ENCODE results near the gene ZNF862.
A peak's percentile ranks its signal among the peaks of the same experiment; 100 is the strongest.

ZNF862 gene

DNA sequence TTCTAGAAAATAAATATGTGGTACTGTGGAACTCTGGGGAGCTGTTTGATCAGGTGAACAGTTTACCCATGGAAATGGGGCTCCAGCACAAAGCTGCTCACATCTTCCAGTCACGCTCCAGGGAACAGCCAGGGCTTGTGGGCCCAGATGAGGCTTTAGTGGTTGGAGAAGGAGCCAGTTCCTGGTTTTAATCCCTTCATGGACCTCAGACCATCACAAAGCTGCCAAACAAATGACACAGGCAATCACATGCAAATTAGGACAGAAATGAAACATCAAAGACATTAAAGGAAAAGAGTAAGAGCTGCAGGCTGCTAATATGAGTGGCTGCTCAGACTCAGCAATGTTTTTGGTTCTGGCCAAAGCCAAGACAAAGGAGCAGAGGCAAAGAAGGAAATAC, 33.4 kb downstream of the ZNF862 start:
- DNase-seq (ENCODE audit: low read depth) = no peak
- TF ChIP-seq, protein P1, sequence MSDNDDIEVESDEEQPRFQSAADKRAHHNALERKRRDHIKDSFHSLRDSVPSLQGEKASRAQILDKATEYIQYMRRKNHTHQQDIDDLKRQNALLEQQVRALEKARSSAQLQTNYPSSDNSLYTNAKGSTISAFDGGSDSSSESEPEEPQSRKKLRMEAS (IDR thresholded peaks at IDR 0.05; ENCODE audit: low read depth, low read length) = no peak
- TF ChIP-seq MYC (IDR thresholded peaks at IDR 0.05; ENCODE audit: low read depth, low read length) = no peak
- TF ChIP-seq, protein P2, sequence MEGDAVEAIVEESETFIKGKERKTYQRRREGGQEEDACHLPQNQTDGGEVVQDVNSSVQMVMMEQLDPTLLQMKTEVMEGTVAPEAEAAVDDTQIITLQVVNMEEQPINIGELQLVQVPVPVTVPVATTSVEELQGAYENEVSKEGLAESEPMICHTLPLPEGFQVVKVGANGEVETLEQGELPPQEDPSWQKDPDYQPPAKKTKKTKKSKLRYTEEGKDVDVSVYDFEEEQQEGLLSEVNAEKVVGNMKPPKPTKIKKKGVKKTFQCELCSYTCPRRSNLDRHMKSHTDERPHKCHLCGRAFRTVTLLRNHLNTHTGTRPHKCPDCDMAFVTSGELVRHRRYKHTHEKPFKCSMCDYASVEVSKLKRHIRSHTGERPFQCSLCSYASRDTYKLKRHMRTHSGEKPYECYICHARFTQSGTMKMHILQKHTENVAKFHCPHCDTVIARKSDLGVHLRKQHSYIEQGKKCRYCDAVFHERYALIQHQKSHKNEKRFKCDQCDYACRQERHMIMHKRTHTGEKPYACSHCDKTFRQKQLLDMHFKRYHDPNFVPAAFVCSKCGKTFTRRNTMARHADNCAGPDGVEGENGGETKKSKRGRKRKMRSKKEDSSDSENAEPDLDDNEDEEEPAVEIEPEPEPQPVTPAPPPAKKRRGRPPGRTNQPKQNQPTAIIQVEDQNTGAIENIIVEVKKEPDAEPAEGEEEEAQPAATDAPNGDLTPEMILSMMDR (IDR thresholded peaks at IDR 0.05; ENCODE audit: low read depth, low read length) = no peak
- no peak for TF ChIP-seq POLR2A (IDR thresholded peaks at IDR 0.05; ENCODE audit: extremely low read depth, insufficient read length)
- H3K4me3 ChIP-seq (ENCODE audit: low read depth, low read length) = no peak overlapping the region

GRCh38 chr7:149872419-149873073, 34.4 kb downstream of the ZNF862 start:
- DNase-seq (ENCODE audit: low read depth) = peak; percentile 52
- TF ChIP-seq, protein P1 (IDR thresholded peaks at IDR 0.05; ENCODE audit: low read depth, low read length) = no peak
- TF ChIP-seq POLR2A (IDR thresholded peaks at IDR 0.05; ENCODE audit: extremely low read depth, insufficient read length) (no peak), MYC (IDR thresholded peaks at IDR 0.05; ENCODE audit: low read depth, low read length) (no peak)
- TF ChIP-seq, protein P2 (IDR thresholded peaks at IDR 0.05; ENCODE audit: low read depth, low read length) = no peak
- H3K4me3 ChIP-seq (ENCODE audit: low read depth, low read length) = peak overlapping the region; percentile 60

- TF ChIP-seq MYC (IDR thresholded peaks at IDR 0.05; ENCODE audit: low read depth, low read length) (no peak), POLR2A (IDR thresholded peaks at IDR 0.05; ENCODE audit: extremely low read depth, insufficient read length) (no peak)
- TF ChIP-seq, protein P2 (IDR thresholded peaks at IDR 0.05; ENCODE audit: low read depth, low read length) = no peak
- DNase-seq (ENCODE audit: low read depth) = peak; percentile 92
- H3K4me3 ChIP-seq (ENCODE audit: low read depth, low read length) = peak within 1 kb of the TSS; percentile 60
Measured at GRCh38 chr7:149873074-149873969, 35.1 kb downstream of the ZNF862 start, which contains the start of gene ATP6V0E2. TSS of gene ATP6V0E2 (plus strand) at chr7:149873969. CDS start at chr7:149874066, 97 bp downstream.

DNA sequence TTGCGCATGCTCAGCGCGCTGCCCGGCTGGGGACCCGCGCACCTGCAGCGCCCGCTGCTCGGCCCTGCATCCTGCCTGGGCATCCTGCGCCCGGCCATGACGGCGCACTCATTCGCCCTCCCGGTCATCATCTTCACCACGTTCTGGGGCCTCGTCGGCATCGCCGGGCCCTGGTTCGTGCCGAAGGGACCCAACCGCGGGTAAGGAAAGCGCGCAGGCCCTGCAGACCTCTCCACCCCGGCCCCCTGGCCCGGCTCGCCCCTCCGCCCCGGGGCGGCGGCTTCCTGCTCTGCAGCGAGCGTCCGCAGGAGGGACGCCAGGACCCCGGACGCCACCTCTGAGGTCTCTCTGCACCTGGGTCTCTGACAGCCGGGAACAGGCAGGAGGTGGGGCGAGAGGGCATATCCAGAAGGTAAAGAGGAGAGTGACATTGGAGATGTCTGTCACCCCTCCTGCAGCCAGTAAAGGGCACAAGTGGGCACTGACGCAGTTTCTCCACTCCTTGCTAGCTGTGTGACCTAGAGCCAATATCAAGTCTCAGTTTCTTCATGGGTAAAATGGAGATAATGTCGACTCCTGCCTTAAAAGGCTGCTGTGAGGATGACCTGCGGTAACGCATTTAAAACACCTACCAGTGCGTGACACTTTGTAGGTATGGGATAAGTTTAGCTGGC, 35.9 kb downstream of the ZNF862 start:
- TF ChIP-seq, protein P2 (IDR thresholded peaks at IDR 0.05; ENCODE audit: low read depth, low read length) = no peak
- TF ChIP-seq MYC (IDR thresholded peaks at IDR 0.05; ENCODE audit: low read depth, low read length) = no peak
- no peak for TF ChIP-seq POLR2A (IDR thresholded peaks at IDR 0.05; ENCODE audit: extremely low read depth, insufficient read length)
- TF ChIP-seq, protein P1 (IDR thresholded peaks at IDR 0.05; ENCODE audit: low read depth, low read length) = no peak
- H3K4me3 ChIP-seq (ENCODE audit: low read depth, low read length) = peak overlapping the region; percentile 60
- no peak for DNase-seq (ENCODE audit: low read depth)

- TF ChIP-seq POLR2A (IDR thresholded peaks at IDR 0.05; ENCODE audit: extremely low read depth, insufficient read length) = no peak
- TF ChIP-seq, protein P1 (IDR thresholded peaks at IDR 0.05; ENCODE audit: low read depth, low read length) = no peak
- TF ChIP-seq, protein P2 (IDR thresholded peaks at IDR 0.05; ENCODE audit: low read depth, low read length) = no peak
- no peak for TF ChIP-seq MYC (IDR thresholded peaks at IDR 0.05; ENCODE audit: low read depth, low read length)
- peak overlapping the region; percentile 60 for H3K4me3 ChIP-seq (ENCODE audit: low read depth, low read length)
- DNase-seq (ENCODE audit: low read depth) = no peak
Measured at GRCh38 chr7:149874644-149875028, 36.5 kb downstream of the ZNF862 start.
